Ishikawa (cell line): ENCODE measurements around the gene MAGI2.

ENCODE experiments used
- FOXM1 ChIP-seq: IDR thresholded peaks from 2 replicates; pipeline ENCODE4 v1.6.1; 2012; ENCODE audit warnings: low read depth, borderline replicate concordance
- REST ChIP-seq: IDR thresholded peaks from 2 replicates; pipeline ENCODE4 v1.6.1; 2012; ENCODE audit warnings: low read depth, mild to moderate bottlenecking

- no peak for TF ChIP-seq REST
- TF ChIP-seq FOXM1, result no peak
Observed at GRCh38 chr7:78317371-78317770, 1136.1 kb downstream of the MAGI2 start.
